Measurements from ENCODE around the gene KCNJ16.

DNA sequence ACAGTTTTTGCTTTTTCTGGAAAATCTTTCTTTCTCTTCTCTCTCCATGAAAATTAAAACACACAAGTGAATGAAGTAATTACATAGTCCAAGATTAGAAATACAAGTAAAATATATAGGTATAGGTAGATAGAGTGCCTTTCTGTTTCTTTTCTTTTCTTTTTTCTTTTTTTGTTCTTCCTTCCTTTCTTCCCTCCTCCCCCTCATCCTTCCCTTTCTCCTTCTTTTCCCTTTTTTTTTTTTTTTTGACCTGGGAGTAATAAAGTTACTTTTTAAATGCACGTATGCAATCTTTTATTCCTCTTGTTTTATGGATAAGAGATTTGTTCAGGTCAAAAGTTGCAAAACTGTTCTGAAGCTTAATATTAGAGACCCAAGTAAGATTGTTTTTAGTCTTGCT, 59.8 kb downstream of the KCNJ16 start:
- TF ChIP-seq, protein P1, sequence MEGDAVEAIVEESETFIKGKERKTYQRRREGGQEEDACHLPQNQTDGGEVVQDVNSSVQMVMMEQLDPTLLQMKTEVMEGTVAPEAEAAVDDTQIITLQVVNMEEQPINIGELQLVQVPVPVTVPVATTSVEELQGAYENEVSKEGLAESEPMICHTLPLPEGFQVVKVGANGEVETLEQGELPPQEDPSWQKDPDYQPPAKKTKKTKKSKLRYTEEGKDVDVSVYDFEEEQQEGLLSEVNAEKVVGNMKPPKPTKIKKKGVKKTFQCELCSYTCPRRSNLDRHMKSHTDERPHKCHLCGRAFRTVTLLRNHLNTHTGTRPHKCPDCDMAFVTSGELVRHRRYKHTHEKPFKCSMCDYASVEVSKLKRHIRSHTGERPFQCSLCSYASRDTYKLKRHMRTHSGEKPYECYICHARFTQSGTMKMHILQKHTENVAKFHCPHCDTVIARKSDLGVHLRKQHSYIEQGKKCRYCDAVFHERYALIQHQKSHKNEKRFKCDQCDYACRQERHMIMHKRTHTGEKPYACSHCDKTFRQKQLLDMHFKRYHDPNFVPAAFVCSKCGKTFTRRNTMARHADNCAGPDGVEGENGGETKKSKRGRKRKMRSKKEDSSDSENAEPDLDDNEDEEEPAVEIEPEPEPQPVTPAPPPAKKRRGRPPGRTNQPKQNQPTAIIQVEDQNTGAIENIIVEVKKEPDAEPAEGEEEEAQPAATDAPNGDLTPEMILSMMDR (IDR thresholded peaks at IDR 0.05; ENCODE audit: low read depth, low read length, missing input control), result no peak
- TF ChIP-seq YY1 (IDR thresholded peaks at IDR 0.05) (no peak), RXRA (IDR thresholded peaks at IDR 0.05) (no peak), HNF4A (conservative IDR thresholded peaks at IDR 0.05) (no peak)
